GM18499 (cell line): ENCODE measurements around the gene ANGPTL7.

Source experiments
- ATAC-seq: cut with Tn5 transposase; IDR thresholded peaks from one replicate; pipeline ENCODE4 v1.9.1; 2021; ENCODE audit warnings: moderate number of reproducible peaks; ENCODE audit not compliant: insufficient read depth, unreplicated experiment

Gene ANGPTL7

GRCh38 chr1:11198257-11198656, 9.1 kb downstream of the ANGPTL7 start:
- ATAC-seq, result no peak

DNA sequence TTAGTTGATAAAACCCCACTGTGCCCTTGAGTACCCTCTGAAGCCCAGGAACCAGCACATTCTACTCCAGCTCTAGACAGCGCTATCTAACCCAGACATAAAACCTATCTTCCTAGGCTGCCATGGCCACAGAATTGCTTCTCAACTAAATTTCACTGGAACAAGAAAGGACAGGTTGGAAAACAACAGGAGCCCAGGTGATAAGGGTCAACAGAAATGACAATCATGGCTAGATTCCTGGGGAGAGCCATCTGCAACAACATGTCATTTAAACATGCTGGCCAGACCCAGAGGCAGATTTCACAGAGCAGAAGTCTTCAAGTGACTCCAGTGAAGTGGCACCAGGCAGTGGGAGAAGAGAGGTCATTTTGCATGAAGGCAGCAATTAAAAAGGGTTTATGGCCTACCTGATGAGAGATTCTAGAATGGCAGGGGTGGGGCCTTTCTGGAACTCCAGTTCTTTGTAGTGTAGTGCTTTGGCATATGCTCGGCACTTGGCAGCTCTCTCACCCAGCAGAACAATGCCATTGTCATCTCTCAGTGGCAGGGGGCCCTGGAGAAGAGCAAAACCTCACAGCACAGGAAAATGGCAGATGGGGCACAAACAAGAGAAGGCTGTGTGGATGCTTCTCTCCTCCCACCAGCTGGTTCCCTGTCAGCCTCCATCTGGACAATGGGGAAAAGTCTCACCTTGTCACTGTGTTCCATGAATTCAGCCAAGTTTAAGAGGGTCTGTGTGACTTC, 9.9 kb downstream of the ANGPTL7 start:
- no peak for ATAC-seq

DNA sequence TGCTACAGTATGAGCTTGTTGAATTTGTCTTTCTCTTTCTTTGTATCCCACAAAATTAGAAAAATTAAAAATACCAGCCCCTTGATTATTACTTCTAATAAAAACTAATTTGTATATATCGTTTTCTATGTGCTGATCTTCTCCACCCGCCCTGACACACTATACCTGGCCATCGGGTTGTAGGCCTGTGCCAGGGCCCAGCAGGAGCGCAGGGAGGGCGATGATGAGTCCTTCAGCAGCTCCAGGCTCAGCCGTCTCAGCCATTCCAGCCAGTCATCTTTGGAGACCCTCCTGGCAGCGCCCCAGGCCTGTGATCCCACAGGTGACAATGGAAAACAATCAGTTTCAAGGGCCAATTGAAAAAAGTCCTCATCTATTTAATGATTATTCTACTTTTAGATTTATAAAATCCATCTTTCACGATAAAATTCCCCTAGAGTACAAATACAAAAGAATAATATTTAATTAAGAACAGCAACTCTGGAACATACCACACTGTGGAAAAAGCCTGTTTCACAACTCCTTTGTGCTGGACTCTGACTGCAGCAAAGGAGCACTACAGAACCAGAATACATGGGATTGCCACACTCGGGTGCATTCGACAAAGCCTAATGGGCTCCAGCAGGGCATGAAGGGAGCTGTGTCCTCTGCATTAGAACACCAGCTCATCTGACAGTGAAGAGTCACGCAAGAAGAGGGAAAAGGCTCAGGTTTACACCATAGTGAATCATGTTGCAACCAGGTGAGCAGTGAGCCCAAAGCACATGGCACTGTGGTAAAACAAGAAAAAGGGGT, 15.4 kb downstream of the ANGPTL7 start:
- ATAC-seq, result no peak

- ATAC-seq, result no peak
Measured at GRCh38 chr1:11207898-11208611, 18.9 kb downstream of the ANGPTL7 start.

GRCh38 chr1:11211461-11211860, 22.3 kb downstream of the ANGPTL7 start:
- ATAC-seq, result no peak

DNA sequence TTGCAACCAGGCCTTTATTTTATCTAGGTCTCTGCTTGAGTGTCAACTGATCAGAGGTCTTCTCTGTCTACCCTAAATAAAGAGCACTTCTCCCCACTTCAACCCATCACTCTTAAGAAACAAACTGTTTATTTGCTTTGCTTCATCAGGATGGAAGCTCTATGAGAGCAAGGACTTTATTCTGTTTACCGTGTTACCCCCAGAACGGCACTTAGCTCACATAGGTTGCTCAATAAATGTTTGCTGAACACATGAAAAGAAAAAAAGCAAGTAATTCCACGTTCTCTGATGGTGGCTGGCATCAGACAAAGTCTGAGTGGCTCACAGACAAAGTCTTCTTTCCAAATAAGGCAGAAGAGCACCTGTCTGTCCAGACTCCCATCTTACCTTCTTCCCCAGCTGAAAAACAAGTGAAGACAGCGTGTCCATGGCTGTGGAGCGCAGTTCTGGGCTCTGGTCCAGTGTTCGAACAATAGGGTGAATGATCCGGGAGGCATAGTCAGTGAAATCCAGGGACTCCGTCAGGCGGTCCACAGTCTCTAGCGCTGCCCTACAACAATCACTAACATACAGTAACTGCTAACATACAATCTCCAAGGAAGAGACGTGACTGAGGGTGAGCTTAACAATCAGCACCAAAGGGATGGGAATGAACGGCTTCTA, 22.9 kb downstream of the ANGPTL7 start:
- ATAC-seq, result no peak

DNA sequence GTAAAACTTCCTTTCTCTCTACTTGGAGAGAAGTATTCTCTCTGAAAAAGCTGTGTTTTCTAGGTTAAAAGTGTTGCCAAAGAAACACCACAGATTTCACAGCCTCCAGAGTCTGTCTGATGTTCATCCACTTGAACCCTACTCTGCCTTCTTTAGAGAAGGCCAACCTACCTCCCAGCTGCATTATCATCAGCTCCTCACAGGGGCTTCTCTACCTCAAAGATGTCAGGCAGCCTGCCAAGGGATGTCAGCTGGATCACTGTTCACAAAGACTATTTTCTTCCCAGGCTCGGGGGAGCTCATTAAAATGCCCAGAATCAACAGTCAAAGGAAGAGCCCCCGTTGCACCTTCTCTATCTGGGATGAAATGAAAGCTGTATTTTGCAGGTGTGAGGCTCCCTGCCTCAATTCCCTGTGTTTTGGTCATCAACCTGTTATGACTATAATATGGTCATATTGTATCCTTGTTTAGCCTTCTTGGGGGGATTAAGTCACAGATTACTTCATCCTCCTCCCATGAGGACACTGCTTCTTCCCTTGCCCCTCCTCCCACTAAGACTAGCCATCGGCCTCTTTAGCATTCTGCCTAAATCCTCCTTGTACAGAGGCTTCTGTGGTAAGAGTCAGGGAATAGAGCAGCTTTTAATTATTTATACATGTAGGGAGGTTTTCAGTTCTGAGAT, 25.7 kb downstream of the ANGPTL7 start:
- ATAC-seq, result no peak

DNA sequence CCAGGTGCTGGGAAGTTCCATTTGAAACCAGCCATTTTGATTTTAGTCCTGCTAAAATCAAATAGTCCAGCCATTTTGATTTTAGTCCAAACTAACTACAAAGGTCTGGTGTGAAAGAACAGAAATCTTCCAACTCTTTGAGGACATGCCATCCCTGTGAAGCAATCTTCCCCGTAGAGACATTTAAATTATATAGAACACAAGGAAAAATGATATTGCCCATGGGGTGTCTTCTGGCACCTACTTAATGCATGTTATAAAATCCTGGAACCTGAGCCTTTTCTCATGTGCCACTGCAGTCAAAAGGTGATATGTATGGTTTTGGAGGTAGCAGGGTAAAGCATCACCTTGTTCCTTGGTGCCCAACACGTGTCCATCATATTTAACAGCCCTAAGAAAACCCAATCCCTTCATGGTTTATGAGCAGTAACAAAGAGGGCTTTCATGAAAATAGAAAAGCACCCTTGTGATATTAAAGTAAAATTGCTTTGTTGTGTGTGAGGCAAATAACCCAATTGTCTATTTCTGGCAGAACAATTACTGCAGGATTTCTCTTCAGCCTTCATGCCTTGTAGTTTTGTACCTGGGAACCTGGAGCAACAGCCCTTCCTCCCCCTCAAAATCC, 26.3 kb downstream of the ANGPTL7 start:
- no peak for ATAC-seq

- ATAC-seq, result no peak
Measured at GRCh38 chr1:11216074-11216473, 26.9 kb downstream of the ANGPTL7 start.

GRCh38 chr1:11227106-11228077, 38.2 kb downstream of the ANGPTL7 start:
- ATAC-seq, result no peak

DNA sequence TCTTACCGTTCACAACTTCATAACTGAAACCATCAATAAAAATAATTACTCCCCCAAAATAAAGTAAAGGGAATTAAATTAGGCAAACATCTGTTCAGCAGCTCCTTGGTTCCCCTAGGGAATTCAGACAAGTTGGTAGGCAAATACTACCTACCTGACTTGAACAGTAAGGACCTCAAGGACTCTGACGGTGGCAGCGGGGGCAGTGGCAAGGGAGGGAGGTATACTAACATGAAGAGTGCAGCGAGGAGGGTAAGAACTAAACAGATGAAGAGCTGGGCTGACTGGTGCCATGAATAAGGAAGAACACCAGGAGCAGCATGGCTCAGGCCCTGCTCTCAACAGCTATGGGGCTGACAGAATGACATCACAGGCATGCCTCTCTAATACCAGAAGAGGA, 40.0 kb downstream of the ANGPTL7 start:
- no peak for ATAC-seq

DNA sequence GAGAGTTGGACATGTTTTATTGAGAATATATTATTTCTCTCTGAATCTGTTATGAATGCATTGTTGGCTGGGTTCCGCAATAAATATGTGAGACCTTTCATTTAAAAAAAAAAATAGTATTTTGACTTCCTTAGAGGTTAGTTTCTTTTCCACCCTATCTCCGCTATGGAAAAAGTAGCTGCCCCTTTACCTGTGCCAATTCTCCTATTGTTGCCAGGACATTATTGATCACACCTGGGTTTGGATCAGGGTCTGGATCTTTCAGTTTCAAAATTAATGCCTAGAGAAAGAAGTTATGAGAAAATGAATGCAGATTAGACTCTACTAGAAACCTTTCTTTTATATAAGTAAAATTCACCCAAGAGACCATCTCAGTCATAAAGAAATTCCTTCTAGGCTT, 44.1 kb downstream of the ANGPTL7 start:
- no peak for ATAC-seq

DNA sequence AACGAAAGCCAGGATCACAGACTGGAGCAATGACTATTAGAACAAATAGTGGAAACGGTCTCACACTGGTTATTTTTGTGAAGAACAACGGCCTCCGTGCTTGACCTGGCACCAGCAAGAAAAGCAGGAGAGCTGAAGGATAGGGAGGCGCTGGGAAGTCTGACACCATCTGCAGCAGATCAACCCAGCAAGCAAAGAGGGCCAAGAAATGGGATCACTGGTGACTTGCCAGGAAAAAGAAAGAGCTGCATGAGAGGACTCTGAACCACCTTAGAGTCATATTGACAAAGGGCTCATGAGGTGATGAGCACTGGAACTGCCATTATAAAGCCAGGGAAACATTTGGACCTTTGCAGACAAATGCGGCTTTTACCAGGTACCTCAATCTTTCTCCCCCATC, 48.2 kb downstream of the ANGPTL7 start:
- no peak for ATAC-seq

DNA sequence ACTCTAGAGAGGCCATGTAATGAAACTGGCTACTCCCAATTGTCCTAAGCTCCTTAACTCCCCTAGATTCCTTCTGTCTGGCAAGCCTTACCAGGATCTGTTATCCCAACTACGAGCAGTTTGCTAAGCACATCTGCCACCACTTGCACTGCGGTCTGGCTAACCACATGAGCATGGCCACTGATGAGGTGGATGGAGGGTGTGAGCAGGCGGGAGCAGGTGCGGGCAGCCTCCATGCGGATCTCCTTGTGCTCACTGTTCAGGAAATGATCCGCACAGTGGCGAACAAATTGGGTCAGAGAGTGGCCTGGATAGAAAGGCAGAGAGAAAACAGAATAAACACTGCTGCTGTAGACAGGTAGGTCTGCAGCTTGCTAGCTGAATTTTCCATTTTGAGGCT, 49.2 kb downstream of the ANGPTL7 start:
- no peak for ATAC-seq

DNA sequence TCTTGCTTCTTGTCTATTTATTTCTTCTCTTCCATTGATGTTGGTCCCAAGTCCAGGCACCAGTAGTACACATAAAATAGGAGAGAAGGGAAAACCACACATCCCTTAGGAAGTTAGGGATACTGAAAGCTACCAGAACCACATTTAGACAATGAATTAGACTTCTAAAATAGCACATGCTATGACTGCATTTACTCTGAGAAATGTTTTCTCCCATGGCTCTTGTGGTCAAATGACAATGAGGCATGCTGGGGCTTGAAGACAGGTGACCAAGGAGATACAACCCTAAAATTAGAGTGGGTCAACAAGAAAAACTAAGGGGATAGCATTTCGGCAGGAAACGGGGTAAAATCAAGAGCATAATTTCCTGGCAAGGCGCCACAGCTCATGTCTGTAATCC, 56.1 kb downstream of the ANGPTL7 start:
- no peak for ATAC-seq
